HG02678 (cell line): ENCODE results near the gene CADM3.

Source experiments
- ATAC-seq: cut with Tn5 transposase; IDR thresholded peaks from one replicate; pipeline ENCODE4 v1.9.1; 2021; ENCODE audit warnings: mild to moderate bottlenecking, moderate library complexity; ENCODE audit not compliant: unreplicated experiment

The CADM3 gene

DNA sequence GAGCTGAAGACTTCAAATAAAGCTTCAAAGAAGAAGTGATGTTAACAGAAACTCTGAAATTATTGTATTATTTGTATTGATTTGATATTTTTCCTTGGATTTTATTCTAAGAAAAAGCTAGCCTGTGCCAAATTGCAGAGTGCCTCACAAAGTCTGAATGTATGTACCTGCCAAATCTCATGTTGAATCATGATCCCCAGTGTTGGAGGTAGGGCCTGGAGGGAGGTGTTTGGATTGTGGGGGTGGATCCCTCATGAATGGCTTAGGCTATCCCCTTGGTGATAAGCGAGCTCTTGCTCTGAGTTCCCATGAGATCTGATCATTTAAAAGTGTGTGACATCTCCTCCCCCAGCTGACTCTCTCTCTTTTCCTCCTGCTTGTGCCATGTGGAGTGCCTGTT, 76.9 kb downstream of the CADM3 start:
- no peak for ATAC-seq

DNA sequence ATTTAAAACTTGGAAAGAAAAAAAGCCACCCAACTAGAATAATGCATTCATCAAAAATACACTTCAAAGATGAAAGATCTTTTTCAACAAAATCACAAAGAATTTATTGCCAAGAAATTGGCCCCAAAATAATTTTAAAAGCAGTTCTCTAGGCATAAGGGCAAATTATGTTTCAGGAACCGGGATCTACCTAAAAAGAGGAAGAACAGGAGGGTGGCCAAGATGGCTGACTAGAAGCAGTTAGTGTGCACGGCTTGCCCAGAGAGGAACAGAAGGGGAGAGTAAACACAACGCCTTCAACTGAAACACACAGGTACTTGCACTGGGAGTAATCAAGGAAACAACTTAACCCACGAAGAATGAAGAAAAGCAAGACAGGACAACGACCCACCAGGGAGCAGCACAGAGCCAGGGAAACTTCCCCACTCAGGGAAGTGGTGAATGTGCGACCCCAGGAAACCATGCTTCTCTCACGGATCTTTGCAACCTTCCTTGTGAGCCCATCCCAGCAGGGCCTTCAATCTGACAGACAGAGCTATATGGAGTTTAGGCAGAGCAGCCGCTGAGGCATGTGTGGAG, 79.3 kb downstream of the CADM3 start:
- ATAC-seq = no peak
